Activated CD4-positive, CD25-positive, alpha-beta regulatory T cell treated with anti-CD3 and anti-CD28 coated beads, Interleukin-2, amount 50 U/mL, for 72 hours (primary cell): ENCODE results near the gene GM2A.
"Not testable (repeated sequence)": the region's sequence is repeated elsewhere in the genome, so short reads cannot be mapped to it uniquely, and the experiment has no call there.

Experiments used
- DNase-seq: peaks from one replicate; pipeline ENCODE4 v3.0.0; 2021

Gene GM2A

GRCh38 chr5:151295138-151295537 is 42.2 kb downstream of the GM2A start:
- DNase-seq: no peak

GRCh38 chr5:151295791-151296477 is 42.9 kb downstream of the GM2A start:
- DNase-seq: no peak

- no peak for DNase-seq
Measured at GRCh38 chr5:151296478-151296830, 43.5 kb downstream of the GM2A start.

GRCh38 chr5:151296974-151297373 is 44.0 kb downstream of the GM2A start:
- no peak for DNase-seq

- DNase-seq: no peak
Measured at GRCh38 chr5:151298063-151298855, 45.3 kb downstream of the GM2A start.

GRCh38 chr5:151303666-151304065 is 50.7 kb downstream of the GM2A start, which contains the start of gene SLC36A3:
TSS of gene SLC36A3 (minus strand) at chr5:151303766. CDS start at chr5:151303354, 412 bp downstream.
- DNase-seq: no peak

- DNase-seq: not testable (repeated sequence)
Measured at GRCh38 chr5:151309266-151309665, 56.3 kb downstream of the GM2A start.

- DNase-seq: not testable (repeated sequence)
Measured at GRCh38 chr5:151309821-151310220, 56.8 kb downstream of the GM2A start.

- no peak for DNase-seq
Measured at GRCh38 chr5:151310932-151311331, 57.9 kb downstream of the GM2A start.

- DNase-seq: no peak
Measured at GRCh38 chr5:151312756-151313324, 59.9 kb downstream of the GM2A start.

GRCh38 chr5:151313357-151313756 is 60.4 kb downstream of the GM2A start:
- no peak for DNase-seq

GRCh38 chr5:151315998-151316597 is 63.1 kb downstream of the GM2A start:
- DNase-seq: peak; percentile 70

- no peak for DNase-seq
Measured at GRCh38 chr5:151317871-151318270, 64.9 kb downstream of the GM2A start.

- DNase-seq: no peak
Measured at GRCh38 chr5:151318850-151319732, 66.1 kb downstream of the GM2A start.
